Measurements from ENCODE around the gene SERF1A. TPM values are rescaled to one million over a fixed set of nuclear protein-coding genes. Genes with fewer than 3 reads are reported as not detected.
"Not testable (repeated sequence)": the region's sequence is repeated elsewhere in the genome, so short reads cannot be mapped to it uniquely, and the experiment has no call there.

Gene SERF1A
- total RNA-seq (2014; rRNA removed), result 4.8 and 8.7 TPM in 2 replicates
- polyA plus RNA-seq (2012), result 0.96 TPM

GRCh38 chr5:70900533-70901271, at the start of gene SERF1A:
SERF1A (plus strand) TSS chr5:70900669; CDS start chr5:70900870, 201 bp downstream.
- DNase-seq (ENCODE audit: low read depth), result not testable (repeated sequence)

DNA sequence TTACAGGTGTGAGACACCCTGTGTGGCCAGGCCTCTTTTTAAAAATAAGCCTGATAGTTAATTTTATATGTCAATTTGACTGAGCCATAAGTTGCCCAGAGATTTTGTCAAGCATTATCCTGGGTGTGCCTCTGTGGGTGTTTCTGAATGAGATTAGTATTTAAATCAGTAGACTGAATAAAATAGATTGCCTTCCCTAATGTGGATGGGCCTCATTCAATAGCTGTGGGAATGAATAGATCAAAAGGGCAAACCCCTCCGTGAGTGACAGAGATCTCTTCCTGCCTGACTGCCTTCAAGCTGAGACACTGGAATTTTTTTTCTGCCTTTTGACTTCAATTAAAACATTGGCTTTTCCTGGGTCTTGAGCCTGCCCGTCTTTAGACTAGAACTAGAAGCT, 33.7 kb upstream of the SERF1A start:
- DNase-seq (ENCODE audit: low read depth), result not testable (repeated sequence)

- DNase-seq (ENCODE audit: low read depth), result not testable (repeated sequence)
Observed at GRCh38 chr5:70870626-70871025, 29.8 kb upstream of the SERF1A start.

GRCh38 chr5:70896076-70896475, 4.4 kb upstream of the SERF1A start:
- DNase-seq (ENCODE audit: low read depth), result not testable (repeated sequence)

DNA sequence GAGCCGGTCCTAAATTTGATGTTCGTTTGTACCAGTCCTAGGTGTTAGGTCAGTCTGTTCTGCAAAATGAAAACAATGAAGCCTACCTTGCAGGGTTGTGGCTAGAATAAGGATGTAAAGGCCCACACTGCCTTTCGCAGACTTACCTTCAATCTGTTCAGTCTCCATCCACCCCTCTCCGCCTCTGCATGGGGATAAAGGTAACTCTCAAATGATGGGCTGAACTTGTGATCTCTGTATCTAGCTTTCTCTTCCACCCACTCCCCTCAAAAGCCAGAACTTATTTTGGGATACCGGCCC, 753 bp downstream of the SERF1A start:
- not testable (repeated sequence) for DNase-seq (ENCODE audit: low read depth)

DNA sequence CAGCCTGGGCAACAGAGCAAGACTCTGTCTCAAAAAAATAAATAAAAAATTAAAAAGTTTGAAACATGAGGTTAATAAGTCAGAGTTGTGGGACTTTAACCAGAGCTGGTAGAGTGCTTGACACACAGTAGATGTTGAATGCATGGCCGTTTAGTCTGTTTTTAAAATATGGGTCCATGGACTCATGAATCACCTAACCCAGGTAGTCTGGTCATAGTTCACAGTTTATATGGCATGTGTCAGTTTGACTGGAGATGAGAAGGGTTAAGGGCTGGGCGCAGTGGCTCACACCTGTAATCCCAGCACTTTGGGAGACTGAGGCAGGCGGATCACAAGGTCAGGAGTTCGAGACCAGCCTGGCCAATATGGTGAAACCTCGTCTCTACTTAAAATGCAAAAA, 6.2 kb downstream of the SERF1A start:
- not testable (repeated sequence) for DNase-seq (ENCODE audit: low read depth)

DNA sequence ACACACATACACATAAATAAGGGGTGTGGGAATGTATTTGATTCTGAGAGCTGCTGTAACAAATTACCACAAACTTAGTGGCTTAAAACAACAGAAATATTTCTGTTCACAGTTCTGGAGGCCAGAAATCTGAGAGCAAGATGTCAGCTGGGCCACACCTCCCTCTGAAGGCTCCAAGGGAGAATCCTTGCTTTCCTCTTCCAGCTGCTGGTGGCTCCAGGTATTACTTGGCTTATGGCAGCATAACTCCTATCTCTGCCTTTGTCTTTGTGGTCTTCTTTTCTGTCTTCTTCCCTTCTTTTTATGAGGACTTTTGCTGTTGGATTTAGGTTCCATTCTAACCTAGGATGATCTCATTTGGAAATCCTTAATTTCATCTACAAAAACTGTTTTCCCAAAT, 16.4 kb downstream of the SERF1A start:
- not testable (repeated sequence) for DNase-seq (ENCODE audit: low read depth)

DNA sequence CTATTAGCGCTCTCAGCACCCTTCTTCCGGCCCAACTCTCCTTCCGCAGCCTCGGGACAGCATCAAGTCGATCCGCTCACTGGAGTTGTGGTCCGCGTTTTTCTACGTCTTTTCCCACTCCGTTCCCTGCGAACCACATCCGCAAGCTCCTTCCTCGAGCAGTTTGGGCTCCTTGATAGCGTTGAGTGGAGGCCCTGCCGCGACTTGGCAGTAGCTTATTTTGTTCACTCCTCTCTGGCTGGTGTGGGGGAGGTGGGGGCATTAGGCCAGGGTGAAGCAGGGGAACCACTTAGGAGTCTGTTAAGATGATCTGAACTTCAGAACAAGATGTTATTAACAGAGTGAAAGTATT, 24.7 kb downstream of the SERF1A start:
- not testable (repeated sequence) for DNase-seq (ENCODE audit: low read depth)

- DNase-seq (ENCODE audit: low read depth), result not testable (repeated sequence)
Observed at GRCh38 chr5:70931709-70932368, 31.4 kb downstream of the SERF1A start.

- not testable (repeated sequence) for DNase-seq (ENCODE audit: low read depth)
Observed at GRCh38 chr5:70932560-70932959, 32.1 kb downstream of the SERF1A start.

DNA sequence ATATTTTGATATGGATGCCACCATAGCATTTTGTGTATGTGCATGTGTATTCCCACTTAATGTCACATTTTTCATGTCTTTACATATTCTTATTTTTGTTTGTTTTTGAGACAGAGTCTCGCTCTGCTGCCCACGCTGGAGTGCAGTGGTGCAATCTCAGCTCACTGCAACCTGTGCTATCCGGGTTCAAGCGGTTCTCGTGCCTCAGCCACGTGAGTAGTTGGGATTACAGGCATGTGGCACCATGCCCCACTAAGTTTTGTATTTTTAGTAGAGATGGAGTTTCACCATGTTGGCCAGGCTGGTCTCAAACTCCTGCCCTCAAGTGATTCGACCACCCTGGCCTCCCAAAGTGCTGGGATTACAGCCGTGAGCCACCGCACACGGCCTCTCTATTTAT, 52.6 kb downstream of the SERF1A start:
- DNase-seq (ENCODE audit: low read depth), result not testable (repeated sequence)

Other genes with a start within 250 kb of the SERF1A start
- 34.8 and 36.5 TPM in 2 replicates for gene SMN1, start 24.4 kb downstream of the SERF1A start, total RNA-seq (2014; rRNA removed)
- gene NAIP, start 124.7 kb downstream of the SERF1A start, total RNA-seq (2014; rRNA removed), result 0.80 and 1.2 TPM in 2 replicates
- gene GTF2H2, start 167.0 kb downstream of the SERF1A start, total RNA-seq (2014; rRNA removed), result 28.2 and 29.8 TPM in 2 replicates